Activated CD8-positive, alpha-beta T cell treated with anti-CD3 and anti-CD28 coated beads for 36 hours (primary cell): ENCODE data around the gene RNF168. TPM values are rescaled to one million over a fixed set of nuclear protein-coding genes. Genes with fewer than 3 reads are reported as not detected.

ENCODE experiments used
- ATAC-seq: fragments of 200-7000 bp; cut with Tn5 transposase; one replicate; pipeline ENCODE4 v1.10.0; 2021; ENCODE audit warnings: mild to moderate bottlenecking, moderate library complexity
- CTCF ChIA-PET: fragments of 350-600 bp; sonication (Branson Sonifier 250); formaldehyde crosslinking; loops from one replicate; lab custom pipeline; 2021; ENCODE audit warnings: antibody characterized with exemption; lab: Charles Lee
- POLR2A ChIA-PET: fragments of 350-600 bp; sonication (Branson Sonifier 250); formaldehyde crosslinking; loops from one replicate; lab custom pipeline; 2021; ENCODE audit warnings: antibody characterized with exemption; lab: Charles Lee
- DNase-seq: peaks from one replicate; pipeline ENCODE4 v3.0.0-alpha.2; 2020
- H3K27ac Mint-ChIP-seq: one replicate; pipeline ENCODE4 v1.8.0; 2021; ENCODE audit warnings: mild to moderate bottlenecking, mixed read lengths
- H3K27me3 Mint-ChIP-seq: one replicate; pipeline ENCODE4 v1.8.0; 2021; ENCODE audit warnings: mixed read lengths
- H3K36me3 Mint-ChIP-seq: one replicate; pipeline ENCODE4 v1.8.0; 2021; ENCODE audit warnings: low read depth, mixed read lengths
- H3K4me1 Mint-ChIP-seq: one replicate; pipeline ENCODE4 v1.8.0; 2021; ENCODE audit warnings: low read depth, mixed read lengths
- H3K4me3 Mint-ChIP-seq: one replicate; pipeline ENCODE4 v1.8.0; 2021; ENCODE audit warnings: mild to moderate bottlenecking, moderate library complexity, mixed read lengths
- H3K9me3 Mint-ChIP-seq: one replicate; pipeline ENCODE4 v1.8.0; 2021; ENCODE audit warnings: mixed read lengths
- CTCF ChIP-seq: fragments of 200-600 bp; IDR thresholded peaks from one replicate; pipeline ENCODE4 v1.8.0; 2022; ENCODE audit warnings: antibody characterized with exemption, mild to moderate bottlenecking
- intact Hi-C: fragments of 100-400 bp; cut with micrococcal nuclease; formaldehyde crosslinking; loops from one replicate; pipeline ENCODE4 v1.10.0; 2022
- total RNA-seq, 2 experiments: library from RNA; stranded (reverse); gene quantifications; one replicate each; pipeline ENCODE4 v1.2.3, GENCODE V29; 2021

The RNF168 gene
- total RNA-seq, 2 experiments from 2014 or later, result 20.9 to 21.2 TPM

- POLR2A ChIA-PET, result interaction anchor here (1.2 kb wide), 1 partner anchor 13 kb away, joined by 4 read pairs; no protein-coding TSS in a partner anchor
- Mint-ChIP-seq H3K4me1 (peaks cover 57% of the 10 kb centered on the region), H3K9me3 (peaks cover 2% of the 10 kb centered on the region), H3K36me3 (peaks cover 2% of the 10 kb centered on the region), H3K4me3 (no peak overlapping the region), H3K27ac (no peak overlapping the region), H3K27me3 (no peaks in the 10 kb centered on the region)
- TF ChIP-seq CTCF, result no peak
- ATAC-seq (no peak), DNase-seq (no peak)
- intact Hi-C loops, result no loop called here
- CTCF ChIA-PET, result no interaction called here
Measured at GRCh38 chr3:196419386-196419785, 84.2 kb downstream of the RNF168 start.

Other genes with a start within 250 kb of the RNF168 start
- 10 to 100 TPM; 31.0 to 33.7 TPM for gene PCYT1A, start 216.0 kb downstream of the RNF168 start, total RNA-seq
- gene DYNLT2B, start 185.5 kb downstream of the RNF168 start, total RNA-seq, result 1 to 10 TPM; 8.8 to 9.5 TPM
- not detected for gene TM4SF19, start 165.4 kb downstream of the RNF168 start, total RNA-seq
- gene UBXN7, start 71.3 kb downstream of the RNF168 start, total RNA-seq, result 10 to 100 TPM; 58.4 to 63.7 TPM
- not detected for gene SMCO1, start 11.6 kb upstream of the RNF168 start, total RNA-seq
- gene WDR53, start 64.8 kb upstream of the RNF168 start, total RNA-seq, result 10 to 100 TPM; 16.2 to 17.2 TPM
- gene FBXO45, start 64.9 kb upstream of the RNF168 start, total RNA-seq, result 10 to 100 TPM; 18.2 TPM
- gene NRROS, start 135.9 kb upstream of the RNF168 start, total RNA-seq, result 10 to 100 TPM; 24.2 to 26.5 TPM
- 1 to 10 TPM; 5.2 to 5.5 TPM for gene CEP19, start 208.5 kb upstream of the RNF168 start, total RNA-seq
- 10 to 100 TPM; 43.7 to 47.1 TPM for gene PIGX, start 208.6 kb upstream of the RNF168 start, total RNA-seq
- 10 to 100 TPM; 79.4 to 81.2 TPM for gene PAK2, start 236.1 kb upstream of the RNF168 start, total RNA-seq